Measurements from ENCODE around the gene ITPR3.

The ITPR3 gene

GRCh38 chr6:33730611-33731010 lies 109.5 kb downstream of the ITPR3 start:
- DNase-seq (ENCODE audit: extremely low spot score), result no peak
- TF ChIP-seq CTCF (IDR thresholded peaks at IDR 0.05; ENCODE audit: control extremely low read depth, extremely low read depth, low read depth, missing control alignments), result no peak
- ChIA-PET POLR2A (no interaction called here), CTCF (interaction anchor here (3.5 kb wide), 1 partner anchor 14 kb away, joined by 15 read pairs; no protein-coding TSS in a partner anchor)

GRCh38 chr6:33731035-33731434 lies 109.9 kb downstream of the ITPR3 start:
- ChIA-PET CTCF (interaction anchor here (1.7 to 3.5 kb wide), 2 partner anchors 14 to 296 kb away, joined by 3 to 15 read pairs; no protein-coding TSS in a partner anchor), POLR2A (no interaction called here)
- no peak for DNase-seq (ENCODE audit: extremely low spot score)
- TF ChIP-seq CTCF (IDR thresholded peaks at IDR 0.05; ENCODE audit: control extremely low read depth, extremely low read depth, low read depth, missing control alignments), result no peak

- DNase-seq (ENCODE audit: extremely low spot score), result no peak
- ChIA-PET POLR2A (interaction anchor here (0.6 kb wide), 1 partner anchor 42 kb away, joined by 3 read pairs; no protein-coding TSS in a partner anchor), CTCF (interaction anchor here (1.7 to 3.5 kb wide), 2 partner anchors 13 to 295 kb away, joined by 3 to 15 read pairs; no protein-coding TSS in a partner anchor)
- no peak for TF ChIP-seq CTCF (IDR thresholded peaks at IDR 0.05; ENCODE audit: control extremely low read depth, extremely low read depth, low read depth, missing control alignments)
These were observed 110.7 kb downstream of the ITPR3 start for GRCh38 chr6:33731751-33732282.

GRCh38 chr6:33732385-33732784 lies 111.3 kb downstream of the ITPR3 start:
- no peak for TF ChIP-seq CTCF (IDR thresholded peaks at IDR 0.05; ENCODE audit: control extremely low read depth, extremely low read depth, low read depth, missing control alignments)
- ChIA-PET POLR2A (no interaction called here), CTCF (interaction anchor here (1.7 to 3.5 kb wide), 2 partner anchors 12 to 295 kb away, joined by 3 to 15 read pairs; no protein-coding TSS in a partner anchor)
- DNase-seq (ENCODE audit: extremely low spot score), result no peak

- DNase-seq (ENCODE audit: extremely low spot score), result no peak
- ChIA-PET POLR2A (no interaction called here), CTCF (interaction anchor here (3.5 kb wide), 1 partner anchor 12 kb away, joined by 15 read pairs; no protein-coding TSS in a partner anchor)
- TF ChIP-seq CTCF (IDR thresholded peaks at IDR 0.05; ENCODE audit: control extremely low read depth, extremely low read depth, low read depth, missing control alignments), result no peak
These were observed 111.9 kb downstream of the ITPR3 start for GRCh38 chr6:33732817-33733708.

GRCh38 chr6:33733709-33734007 lies 112.5 kb downstream of the ITPR3 start:
- POLR2A ChIA-PET, result no interaction called here
- CTCF ChIA-PET, result interaction anchor here (3.5 kb wide), 1 partner anchor 11 kb away, joined by 15 read pairs; no protein-coding TSS in a partner anchor
- no peak for TF ChIP-seq CTCF (IDR thresholded peaks at IDR 0.05; ENCODE audit: control extremely low read depth, extremely low read depth, low read depth, missing control alignments)
- no peak for DNase-seq (ENCODE audit: extremely low spot score)

Data from GM10248 (cell line).